GM19463 (cell line): ENCODE data around the gene SLC27A3.
"Not testable (repeated sequence)": the region's sequence is repeated elsewhere in the genome, so short reads cannot be mapped to it uniquely, and the experiment has no call there.

Experiments used
- ATAC-seq: cut with Tn5 transposase; IDR thresholded peaks from one replicate; pipeline ENCODE4 v1.9.1; 2021; ENCODE audit warnings: mild to moderate bottlenecking, moderate library complexity; ENCODE audit not compliant: unreplicated experiment

SLC27A3 gene

DNA sequence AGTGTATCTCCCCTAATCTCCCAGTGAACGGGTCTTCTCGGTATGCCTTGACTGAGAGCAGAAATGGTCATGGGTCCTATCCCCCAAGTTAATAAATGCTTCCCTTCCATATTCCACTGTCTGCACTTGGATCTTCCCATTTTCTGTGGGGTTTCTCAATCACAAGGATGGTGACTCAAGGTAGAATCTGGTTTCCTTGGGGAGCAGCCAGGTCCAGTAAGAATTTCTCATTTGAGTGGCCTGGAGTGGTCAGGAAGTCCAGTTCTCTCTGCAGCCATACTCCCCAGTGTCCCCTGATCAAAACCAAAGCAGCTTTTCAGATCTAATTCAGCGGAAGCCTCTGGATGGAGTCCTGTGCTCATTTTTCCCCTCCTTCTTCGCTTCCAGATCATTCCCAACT, 14.8 kb upstream of the SLC27A3 start:
- ATAC-seq, result no peak

DNA sequence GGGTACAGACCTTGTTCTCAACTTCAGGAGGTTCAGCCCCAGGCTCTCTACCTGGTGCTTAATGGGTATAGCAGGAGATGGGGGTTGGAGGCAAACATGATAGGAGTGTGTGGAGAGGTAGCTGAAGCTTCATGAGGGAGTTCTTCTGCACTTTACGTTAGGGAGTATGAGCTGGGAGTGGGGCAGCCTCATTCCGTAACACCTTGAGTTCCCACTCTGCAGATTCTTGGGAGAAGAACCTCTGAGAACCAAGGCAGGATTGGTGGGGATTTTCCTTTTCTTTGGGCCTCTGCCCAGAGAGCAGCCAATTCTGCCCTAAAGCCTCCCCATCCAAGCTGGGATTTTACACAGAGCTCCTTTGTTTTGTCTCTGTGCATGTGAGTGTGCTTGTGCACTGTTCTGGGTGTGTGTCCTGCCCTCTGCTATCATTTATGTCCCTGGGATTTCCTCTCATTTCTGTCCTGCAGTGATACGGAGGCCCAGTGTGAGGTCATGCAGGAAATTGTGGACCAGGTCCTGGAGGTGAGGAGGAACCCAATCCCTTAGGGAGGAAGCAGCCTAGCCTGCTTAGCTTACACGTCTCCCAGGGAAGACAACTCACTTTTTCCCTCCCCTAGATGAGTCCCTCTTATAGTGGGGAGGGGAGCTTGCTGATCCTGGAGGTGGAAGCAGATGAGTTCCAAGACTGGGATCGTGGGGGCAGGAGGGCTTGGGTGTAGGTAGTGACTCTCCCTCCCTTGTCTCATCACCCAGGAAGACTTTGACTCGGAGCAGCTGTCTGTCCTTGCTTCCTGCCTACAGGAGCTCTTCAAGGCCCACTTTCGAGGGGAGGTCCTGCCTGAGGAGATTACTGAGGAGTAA, 11.6 kb upstream of the SLC27A3 start:
- ATAC-seq, result no peak

- ATAC-seq, result no peak
These were observed 10.9 kb upstream of the SLC27A3 start for GRCh38 chr1:153764310-153764709.

- ATAC-seq, result not testable (repeated sequence)
These were observed 8.5 kb upstream of the SLC27A3 start for GRCh38 chr1:153766663-153767062.

GRCh38 chr1:153767519-153767918, 7.7 kb upstream of the SLC27A3 start:
- no peak for ATAC-seq

- ATAC-seq, result no peak
These were observed 6.7 kb upstream of the SLC27A3 start for GRCh38 chr1:153768316-153769181.

GRCh38 chr1:153769221-153769620, 6.0 kb upstream of the SLC27A3 start:
- ATAC-seq, result no peak

DNA sequence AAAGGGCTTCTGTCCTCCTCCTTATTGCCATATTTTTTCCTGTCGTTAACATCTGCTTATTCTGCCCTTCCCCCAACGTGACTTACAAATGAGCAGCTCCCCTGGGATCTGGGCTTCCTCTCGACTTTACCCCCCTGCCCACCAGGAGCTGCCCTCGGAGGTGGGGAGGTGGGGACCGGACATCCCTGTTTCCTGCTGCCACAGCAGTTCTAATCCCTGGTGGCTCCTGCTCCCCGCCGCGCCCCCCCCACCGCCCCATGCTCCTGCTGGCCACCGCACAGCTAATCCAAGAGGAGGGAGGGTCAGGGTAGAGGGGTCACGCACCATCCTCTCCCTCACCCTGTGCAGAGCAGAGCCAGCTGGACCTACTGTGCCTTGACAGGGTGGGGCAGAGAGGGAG, 4.4 kb upstream of the SLC27A3 start:
- ATAC-seq, result no peak

DNA sequence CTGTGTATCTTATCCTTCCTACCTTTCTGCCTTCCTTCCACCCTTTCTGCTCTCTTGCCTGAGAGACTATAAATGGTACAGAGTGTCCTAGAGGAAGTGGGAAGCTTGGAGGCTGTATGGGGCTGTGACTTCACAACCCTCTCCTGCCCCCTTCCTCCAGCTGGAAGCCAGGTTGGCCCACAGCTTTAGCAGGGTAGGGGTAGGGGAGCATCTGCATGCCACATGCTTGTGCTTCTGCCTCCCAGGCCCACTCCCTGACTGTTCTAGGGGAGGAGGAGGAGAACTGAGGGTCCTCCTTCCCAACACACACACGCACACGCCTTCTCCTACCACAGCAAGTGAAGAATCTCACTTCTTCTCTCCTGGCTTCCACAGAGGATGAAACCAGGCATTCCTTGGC, 3.9 kb upstream of the SLC27A3 start:
- ATAC-seq, result no peak

GRCh38 chr1:153771841-153772593, 3.2 kb upstream of the SLC27A3 start:
- no peak for ATAC-seq

DNA sequence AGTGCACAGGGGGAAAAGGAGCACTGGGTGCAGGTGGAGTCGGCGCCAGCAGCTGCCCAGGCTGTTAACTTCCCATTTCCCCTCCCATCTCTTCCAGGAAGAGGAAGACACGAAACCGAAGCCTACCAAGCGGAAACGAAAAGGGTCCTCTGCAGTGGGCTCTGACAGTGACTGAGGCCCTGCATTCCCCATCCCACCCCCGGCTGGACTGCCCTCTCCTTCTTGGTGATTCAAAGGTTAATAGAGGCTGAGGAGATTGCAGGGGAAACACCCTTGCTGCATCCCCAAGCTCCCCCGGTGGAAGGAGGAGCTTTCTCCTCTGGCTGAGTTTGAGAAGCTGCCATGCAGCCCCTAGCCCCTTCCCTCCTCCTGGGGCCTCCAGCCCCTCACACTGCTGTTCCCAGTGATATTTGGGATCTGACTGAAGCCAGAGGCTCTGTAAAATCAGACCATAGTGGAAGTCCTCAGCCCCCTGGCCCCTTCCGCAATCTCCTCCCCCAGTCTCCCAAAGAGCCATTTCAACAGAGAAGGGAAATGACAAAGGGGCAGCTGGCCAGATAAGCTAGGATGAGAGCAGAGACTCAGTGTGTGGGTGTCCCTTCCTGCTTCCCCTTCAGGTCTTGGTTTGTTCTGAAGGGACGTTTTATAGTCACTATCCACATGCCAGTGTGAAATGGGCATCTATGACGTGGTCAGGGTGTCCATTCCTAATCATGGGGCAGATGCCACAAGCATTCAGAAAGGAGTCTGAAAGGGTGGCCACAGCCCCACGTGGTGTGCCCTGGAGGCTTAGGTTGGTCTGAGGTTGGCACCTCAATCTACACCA, 1.9 kb upstream of the SLC27A3 start:
- ATAC-seq, result no peak

DNA sequence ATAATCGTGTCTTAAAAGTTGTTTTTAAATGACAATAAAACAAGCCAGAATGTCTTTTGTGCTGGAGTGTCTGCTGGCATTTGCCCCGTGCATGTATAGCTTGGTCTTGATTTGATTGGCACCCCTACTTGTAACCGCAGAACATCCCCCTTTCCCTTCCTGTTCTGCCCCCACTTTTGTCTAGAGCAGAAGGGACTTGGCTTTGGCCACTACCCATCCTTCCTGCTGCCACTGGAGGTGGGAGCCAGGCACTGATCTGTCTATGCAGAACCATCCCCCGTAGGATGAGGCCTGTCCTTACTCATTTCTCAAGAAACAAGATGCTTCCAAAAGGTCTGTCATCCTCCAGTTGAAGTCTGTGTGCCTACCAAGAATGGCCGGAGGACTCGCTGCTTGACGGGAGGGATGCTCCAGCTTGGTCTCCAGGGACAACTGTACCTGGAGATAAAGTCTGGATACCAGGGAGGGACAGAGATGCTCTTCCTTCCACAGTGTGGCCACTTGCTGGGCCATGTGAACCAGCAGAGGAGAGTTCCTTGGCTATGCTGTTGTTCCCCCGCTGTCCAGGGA, 1.1 kb upstream of the SLC27A3 start:
- no peak for ATAC-seq

DNA sequence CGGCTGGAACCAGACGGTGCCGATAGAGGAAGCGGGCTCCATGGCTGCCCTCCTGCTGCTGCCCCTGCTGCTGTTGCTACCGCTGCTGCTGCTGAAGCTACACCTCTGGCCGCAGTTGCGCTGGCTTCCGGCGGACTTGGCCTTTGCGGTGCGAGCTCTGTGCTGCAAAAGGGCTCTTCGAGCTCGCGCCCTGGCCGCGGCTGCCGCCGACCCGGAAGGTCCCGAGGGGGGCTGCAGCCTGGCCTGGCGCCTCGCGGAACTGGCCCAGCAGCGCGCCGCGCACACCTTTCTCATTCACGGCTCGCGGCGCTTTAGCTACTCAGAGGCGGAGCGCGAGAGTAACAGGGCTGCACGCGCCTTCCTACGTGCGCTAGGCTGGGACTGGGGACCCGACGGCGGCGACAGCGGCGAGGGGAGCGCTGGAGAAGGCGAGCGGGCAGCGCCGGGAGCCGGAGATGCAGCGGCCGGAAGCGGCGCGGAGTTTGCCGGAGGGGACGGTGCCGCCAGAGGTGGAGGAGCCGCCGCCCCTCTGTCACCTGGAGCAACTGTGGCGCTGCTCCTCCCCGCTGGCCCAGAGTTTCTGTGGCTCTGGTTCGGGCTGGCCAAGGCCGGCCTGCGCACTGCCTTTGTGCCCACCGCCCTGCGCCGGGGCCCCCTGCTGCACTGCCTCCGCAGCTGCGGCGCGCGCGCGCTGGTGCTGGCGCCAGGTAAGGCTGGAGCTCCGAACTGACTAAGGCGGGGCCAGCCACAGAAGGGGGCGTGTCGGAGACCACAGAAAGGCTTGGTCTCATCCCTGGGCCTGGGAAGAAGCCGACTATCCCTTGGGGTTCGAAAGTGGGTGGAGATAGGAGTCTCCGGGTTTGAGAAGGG, 486 bp downstream of the SLC27A3 start:
- peak; percentile 48 for ATAC-seq

DNA sequence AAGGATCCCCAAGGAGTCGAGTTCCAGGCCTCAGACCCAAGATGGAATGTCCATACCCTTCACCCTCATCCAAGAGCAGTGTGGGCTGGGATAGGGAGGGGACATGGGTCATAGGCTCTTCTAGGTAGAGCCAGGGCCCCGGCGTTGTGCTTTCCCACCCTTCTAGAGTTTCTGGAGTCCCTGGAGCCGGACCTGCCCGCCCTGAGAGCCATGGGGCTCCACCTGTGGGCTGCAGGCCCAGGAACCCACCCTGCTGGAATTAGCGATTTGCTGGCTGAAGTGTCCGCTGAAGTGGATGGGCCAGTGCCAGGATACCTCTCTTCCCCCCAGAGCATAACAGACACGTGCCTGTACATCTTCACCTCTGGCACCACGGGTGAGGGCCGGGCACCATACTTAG, 1.1 kb downstream of the SLC27A3 start:
- no peak for ATAC-seq

DNA sequence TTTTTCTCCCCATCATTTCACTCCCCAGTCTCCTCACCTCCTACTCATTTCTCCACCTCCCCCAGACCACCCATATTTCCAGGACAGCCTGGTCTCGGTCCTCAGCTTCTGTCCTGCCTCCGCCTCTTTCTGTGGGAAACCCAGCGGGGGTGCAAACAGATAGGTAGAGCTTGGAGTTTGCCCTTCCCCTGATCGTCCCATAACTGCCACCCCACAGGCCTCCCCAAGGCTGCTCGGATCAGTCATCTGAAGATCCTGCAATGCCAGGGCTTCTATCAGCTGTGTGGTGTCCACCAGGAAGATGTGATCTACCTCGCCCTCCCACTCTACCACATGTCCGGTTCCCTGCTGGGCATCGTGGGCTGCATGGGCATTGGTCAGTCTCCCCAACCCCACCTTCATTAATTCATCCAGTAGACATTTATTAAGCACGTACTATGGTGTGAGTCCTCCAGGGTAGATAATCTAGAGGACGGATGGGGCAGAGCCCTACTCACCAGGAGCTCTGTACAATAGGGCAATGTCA, 1.7 kb downstream of the SLC27A3 start:
- no peak for ATAC-seq

DNA sequence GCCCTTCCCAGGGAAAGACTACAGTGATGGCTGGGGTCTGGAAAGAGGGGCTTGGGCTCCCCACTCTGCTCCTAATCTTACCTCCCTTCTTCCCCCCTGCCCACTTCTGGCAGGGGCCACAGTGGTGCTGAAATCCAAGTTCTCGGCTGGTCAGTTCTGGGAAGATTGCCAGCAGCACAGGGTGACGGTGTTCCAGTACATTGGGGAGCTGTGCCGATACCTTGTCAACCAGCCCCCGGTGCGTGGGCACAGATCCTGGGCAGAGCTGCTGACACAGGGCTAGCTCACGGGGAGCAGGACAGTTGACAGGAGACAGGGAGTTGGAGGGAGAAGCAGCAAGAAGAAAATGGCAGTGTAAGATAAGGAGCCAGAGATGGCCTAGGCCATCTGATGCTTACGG, 2.4 kb downstream of the SLC27A3 start:
- no peak for ATAC-seq

- ATAC-seq, result no peak
These were observed 3.0 kb downstream of the SLC27A3 start for GRCh38 chr1:153778051-153778823.
